T-helper 2 cell (primary cell): ENCODE results near the gene IL1RN.
A peak's percentile ranks its signal among the peaks of the same experiment; 100 is the strongest.

Experiments used
- DNase-seq, 5 experiments: peaks; one replicate each; pipeline versions ENCODE4 v3.0.0 to v3.0.0-alpha.2; 2012 to 2022

IL1RN gene

GRCh38 chr2:113157118-113157896, 29.9 kb downstream of the IL1RN start:
- DNase-seq: peak in 2 of 5 experiments; percentile 24 to 75

DNA sequence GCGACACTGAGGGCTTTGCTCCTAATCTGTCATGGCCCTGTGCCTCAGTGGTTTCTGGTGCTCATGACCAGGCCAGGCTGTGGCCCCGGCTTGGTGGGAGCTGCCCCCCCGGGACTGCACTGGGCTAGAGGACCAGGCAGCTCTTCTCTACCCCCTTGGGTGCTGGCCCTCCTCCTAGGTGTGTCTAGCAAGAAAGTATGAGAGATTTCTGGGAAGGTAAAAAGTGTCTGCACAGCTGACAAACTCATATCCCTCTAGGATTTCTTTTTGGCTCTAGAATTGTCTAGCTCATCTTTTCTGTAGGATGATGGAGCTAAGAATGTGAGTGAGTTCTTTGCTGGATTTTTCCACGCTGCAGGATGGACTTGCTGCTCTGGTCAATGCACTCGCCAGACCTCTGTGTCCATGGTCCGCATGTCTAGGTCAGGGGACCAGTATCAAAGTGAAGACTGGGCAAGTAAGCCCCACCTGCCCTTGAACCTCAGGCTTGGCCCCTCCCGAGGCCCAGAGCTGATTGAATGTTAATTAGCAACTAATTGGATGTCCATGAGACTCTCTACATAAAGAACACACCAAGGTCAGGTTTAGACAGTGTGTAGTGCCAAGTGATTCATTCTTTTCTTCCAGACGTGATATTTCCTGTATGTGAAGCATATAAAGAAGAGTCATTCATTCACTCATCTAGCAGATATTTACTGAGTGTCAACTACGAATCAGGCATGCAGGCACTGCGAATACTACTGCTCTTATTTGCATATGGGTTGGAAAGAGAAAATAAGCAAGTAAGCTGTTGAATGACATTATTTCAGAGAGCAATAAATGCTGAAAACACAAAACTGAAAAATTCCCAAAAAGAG, 30.7 kb downstream of the IL1RN start:
- no peak for DNase-seq

- no peak for DNase-seq
Observed at GRCh38 chr2:113158884-113159553, 31.6 kb downstream of the IL1RN start.

DNA sequence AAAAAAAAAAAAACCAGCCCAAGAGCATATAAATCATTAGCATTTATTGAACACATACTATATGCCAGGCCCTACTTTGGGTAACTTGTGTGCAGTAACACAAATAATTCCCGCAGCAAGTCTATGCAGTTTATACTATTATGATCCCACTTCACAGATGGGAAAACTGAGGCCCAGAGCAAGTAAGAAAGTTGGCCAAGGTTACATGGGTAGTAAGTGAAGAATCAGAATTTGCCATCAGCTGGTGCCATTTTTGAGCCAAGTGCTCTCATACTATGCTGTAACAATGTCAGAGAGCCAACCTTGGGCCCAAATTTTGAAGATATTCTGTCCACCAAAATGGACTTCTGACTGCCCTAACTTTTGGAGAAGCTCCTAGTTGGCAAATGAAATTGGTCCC, 32.9 kb downstream of the IL1RN start:
- no peak for DNase-seq

- DNase-seq: no peak
Observed at GRCh38 chr2:113160962-113161361, 33.6 kb downstream of the IL1RN start.

DNA sequence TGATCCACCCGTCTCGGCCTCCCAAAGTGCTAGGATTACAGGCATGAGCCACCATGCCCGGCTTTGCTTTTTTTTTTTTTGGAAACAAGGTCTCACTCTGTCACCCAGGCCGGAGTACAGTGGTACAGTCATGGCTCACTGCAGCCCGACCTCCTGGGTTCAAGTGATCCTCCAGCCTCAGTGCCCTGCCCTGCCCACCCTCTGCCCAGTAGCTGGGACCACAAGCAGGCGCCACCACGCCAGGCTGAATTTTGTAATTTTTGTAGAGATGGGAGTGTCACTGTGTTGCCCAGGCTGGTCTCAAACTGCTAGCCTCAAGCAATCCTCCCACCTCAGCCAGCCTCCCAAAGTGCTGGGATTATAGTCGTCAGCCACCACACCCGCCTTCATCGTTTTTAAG, 34.8 kb downstream of the IL1RN start:
- DNase-seq: no peak

DNA sequence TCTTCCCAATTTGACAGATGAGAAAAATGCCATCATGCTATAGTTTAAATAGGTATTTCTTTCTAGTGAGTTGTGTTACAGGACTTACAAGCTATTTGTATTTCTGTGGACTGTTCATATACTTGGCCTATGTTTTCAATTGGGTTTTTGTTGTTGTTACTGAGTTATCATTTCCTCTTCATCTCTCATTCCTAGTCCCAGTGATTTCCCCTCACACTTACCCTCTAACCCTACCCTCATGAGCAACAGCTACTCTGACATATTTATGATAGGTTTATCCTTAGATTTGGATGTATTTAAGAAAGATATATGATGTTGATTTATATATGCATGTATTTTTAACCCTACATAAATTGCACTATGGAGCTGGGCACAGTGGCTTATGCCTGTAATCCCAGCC, 35.5 kb downstream of the IL1RN start:
- DNase-seq: no peak

DNA sequence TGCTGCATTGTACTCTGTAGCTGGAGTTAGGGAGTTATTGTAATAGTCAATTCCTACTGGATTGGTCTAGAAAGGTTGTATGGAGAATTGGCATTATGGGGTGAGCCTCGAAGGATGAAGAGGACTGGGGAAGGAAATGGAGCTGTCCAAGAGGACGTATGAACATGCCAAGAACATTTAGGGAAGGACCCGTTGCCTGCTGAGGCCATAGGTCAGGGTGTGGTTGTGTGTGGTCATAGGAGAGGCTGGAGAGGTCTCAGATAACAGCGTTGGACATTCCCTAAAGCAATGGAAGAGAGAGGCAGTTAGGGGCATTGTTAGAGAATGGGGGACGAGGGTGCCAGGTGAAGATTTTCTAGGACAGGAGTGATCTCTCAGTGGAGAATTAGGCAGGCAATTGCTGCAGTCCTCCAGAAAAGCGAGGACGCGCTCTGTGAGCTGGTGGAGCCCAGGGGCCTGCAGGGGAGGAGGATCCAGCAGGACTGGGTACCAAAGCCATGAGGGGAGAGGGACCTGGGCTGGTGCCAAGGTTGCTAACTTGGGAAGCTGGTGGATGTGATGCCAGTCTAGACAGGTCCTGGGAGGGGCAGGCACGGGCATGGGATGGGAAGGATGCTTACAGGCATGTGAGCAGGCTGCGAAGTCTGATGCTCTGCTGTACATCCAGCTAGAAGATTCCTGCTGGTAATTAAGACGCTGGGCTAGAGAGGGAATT, 37.0 kb downstream of the IL1RN start:
- no peak for DNase-seq

DNA sequence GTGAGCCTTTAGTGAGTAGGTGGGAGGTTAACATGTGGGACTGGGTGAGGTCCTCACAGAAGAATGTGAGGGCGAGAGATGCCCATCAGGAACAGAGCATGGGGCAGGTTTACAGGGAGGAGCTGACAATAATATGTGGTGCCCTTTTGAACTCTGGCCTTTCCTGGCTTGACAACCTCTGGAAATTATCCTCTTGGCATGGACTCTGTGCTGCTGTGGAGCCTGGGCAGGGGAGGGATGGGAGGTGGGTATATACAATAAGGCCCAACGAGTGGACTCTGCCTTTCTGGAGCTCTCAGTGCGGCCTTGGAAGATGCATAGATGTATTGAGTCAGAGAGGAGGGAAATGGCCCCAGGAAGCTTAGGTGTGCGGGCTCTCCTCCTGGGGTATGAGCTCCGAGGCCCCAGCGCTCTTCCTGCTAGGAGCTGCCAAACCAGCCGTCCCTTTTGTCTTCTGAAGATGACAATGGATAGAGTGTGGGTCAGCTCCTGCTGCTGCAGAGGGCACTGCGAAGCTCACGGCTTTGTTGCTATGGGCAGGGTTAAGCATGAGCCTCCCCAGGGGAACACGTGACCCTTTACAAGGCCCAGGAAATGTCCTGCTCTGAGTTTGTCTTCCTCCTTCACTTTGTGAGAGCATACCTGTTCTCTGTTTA, 37.7 kb downstream of the IL1RN start:
- no peak for DNase-seq

- no peak for DNase-seq
Observed at GRCh38 chr2:113166187-113166645, 38.8 kb downstream of the IL1RN start.

- peak in 1 of 5 experiments; percentile 79 for DNase-seq
Observed at GRCh38 chr2:113167115-113167932, 39.9 kb downstream of the IL1RN start.

DNA sequence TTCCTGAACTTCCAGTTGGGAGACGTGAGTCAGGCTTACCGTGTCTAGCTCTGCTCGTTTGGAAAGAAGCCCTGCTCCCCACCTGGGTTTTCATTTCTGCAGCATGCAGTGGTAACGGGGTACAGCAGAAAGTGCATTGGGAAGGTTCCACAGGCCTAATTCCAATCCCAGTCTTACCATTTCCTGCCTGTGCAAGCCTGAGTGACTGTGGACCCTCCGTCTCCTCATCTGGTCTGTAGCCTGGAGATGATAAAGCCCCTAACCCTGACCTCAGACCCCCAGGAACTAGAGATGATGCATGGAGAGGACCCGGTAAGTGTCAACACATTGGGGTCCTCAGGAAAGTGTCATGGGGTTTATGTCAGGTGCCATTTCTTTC, 40.6 kb downstream of the IL1RN start:
- no peak for DNase-seq

GRCh38 chr2:113169002-113169530, 41.7 kb downstream of the IL1RN start:
- DNase-seq: peak in 2 of 5 experiments; percentile 49 to 89

DNA sequence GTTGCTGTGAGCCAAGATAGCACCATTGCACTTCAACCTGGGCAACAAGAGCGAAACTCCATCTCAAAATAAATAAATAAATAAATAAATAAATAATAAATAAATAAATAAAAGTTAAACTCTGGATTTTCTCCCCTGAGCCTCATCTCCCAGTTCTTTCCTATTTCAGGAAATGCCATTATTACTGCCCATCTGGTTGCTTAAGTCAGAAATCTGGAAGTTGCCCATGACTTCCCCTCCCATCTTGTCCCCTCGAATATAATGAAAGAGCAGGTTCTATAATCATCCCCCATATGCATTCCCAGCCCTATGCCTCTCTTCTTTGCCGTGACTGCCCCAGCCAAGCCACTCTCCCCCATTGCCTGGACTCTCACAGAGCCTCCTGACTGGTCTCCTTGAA, 42.2 kb downstream of the IL1RN start:
- no peak for DNase-seq

- no peak for DNase-seq
Observed at GRCh38 chr2:113171334-113172075, 44.1 kb downstream of the IL1RN start.

DNA sequence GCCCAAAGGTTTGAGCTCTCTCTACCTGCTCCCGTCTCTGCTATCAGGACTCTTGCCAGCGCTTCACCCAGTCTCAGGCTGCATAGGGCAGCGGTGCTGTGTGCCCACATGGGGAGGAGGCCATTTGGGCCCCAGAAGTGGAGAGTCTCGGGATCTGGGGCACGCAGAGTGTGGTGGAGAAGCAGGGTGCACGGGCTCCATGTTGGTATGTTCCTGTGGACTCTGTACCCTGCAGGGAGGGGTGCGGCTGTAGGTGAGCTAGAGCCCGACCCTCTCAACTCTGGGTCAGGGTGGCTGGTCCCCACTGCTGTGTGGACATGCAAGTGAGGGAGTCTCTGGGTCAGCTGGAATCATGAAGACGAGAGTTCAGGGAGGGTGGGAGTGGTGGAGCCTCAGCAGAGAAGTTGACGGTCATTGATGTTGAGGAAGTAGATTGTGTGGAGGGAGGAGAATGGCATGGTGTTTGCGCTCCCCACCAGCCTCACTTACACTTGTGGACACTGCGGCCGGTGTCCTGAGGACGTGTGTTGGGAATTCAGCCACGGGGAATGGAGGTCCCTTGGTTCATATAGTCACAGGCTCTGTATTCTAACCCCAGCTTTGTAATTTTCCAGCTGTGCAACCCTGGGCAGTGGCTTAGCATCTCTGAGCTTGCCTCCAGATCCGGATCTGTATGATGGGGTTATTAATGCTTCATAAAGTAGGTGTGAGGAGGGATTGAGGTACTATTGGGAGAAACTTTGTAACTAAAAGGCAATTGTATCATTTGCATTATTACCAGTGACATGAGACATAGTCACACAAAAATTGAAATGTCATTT, 45.5 kb downstream of the IL1RN start:
- DNase-seq: no peak

DNA sequence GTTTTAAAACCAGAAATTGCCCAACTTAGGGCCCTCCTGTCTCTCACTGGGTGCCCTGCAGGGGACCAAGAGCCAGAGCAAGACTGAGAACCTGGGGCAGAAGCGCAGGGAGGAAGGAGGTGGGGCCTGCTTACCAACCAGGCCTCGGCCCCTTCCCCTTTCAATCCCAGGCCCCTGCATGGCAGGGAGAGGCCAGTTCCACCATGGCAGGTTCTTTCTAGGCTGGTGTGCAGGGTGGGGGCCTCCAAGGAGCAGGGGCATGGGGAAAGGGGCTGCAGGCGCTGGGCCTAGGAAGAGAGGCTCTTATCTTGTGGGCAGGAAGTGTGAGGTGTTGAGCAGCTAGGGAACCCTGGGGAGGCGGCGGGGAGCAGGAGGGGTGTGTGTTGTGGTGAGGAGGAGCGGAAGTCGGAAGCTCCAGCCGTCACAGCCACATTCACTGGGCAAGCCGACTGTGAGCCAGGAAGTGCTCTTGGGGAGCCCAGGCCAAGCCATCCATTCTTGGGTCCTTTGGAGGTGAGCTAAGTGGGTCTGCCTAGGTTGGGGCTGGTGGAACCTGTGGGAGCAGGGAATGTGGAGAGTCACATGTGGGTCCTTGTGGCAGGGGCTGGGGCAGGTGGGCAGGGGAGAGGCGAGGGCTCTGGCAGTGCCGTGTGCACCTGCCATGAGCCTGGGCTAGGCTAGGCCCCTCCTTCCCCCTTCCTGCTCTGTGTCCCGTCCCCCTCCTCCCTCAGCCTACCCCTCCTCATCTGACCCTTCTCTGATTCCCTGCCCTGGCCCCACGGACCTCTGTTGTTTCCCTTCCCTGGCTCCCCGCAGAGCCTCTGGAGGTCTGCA, 46.4 kb downstream of the IL1RN start, which contains the start of gene PSD4:
PSD4 (plus strand) TSS at position 430 of the 834 bp plus-strand sequence. CDS start 8,486 bp downstream, outside the sequence.
- DNase-seq: peak; percentile 62 to 99 (median 79)

- DNase-seq: peak in 1 of 5 experiments; percentile 49
Observed at GRCh38 chr2:113174376-113174750, 47.0 kb downstream of the IL1RN start.
